HG03196 (cell line): ENCODE data around the gene RRAS2.

Source experiments
- ATAC-seq: cut with Tn5 transposase; IDR thresholded peaks from one replicate; pipeline ENCODE4 v1.9.1; 2021; ENCODE audit not compliant: unreplicated experiment

RRAS2 gene

GRCh38 chr11:14229472-14229871, 129.5 kb downstream of the RRAS2 start:
- ATAC-seq, result no peak

- ATAC-seq, result no peak
These were observed 130.6 kb downstream of the RRAS2 start for GRCh38 chr11:14228356-14228755.
